Tibial nerve (tissue), 3 donors: ENCODE data around the gene SLC25A5.
A peak's percentile ranks its signal among the peaks of the same experiment; 100 is the strongest.

Experiments used
- CTCF ChIP-seq, 5 experiments: fragments of 200-600 bp in 3 of 5; fragments of 450-650 bp in 2 of 5; sonication (generic) in 3 of 5; IDR thresholded peaks; one replicate each; pipeline ENCODE4 v1.5.1; 2016 to 2019; ENCODE audit warnings: antibody characterized with exemption in 5 of 5, mild to moderate bottlenecking in 3 of 5, moderate library complexity in 2 of 5
- POLR2A ChIP-seq, 2 donors: fragments of 450-650 bp; IDR thresholded peaks; one replicate each; pipeline ENCODE4 v1.6.1; 2017; ENCODE audit warnings: antibody characterized with exemption in 2 of 2, mild to moderate bottlenecking in 2 of 2, moderate library complexity in 2 of 2

- TF ChIP-seq CTCF (IDR thresholded peaks at IDR 0.05) (peak; percentile 43 to 51 (median 49)), POLR2A (IDR thresholded peaks at IDR 0.05) (no peak)
Measured at GRCh38 chrX:119488749-119489148, 20.5 kb downstream of the SLC25A5 start.
